DOHH2 (cell line): ENCODE data around the gene UGT2A1.
"Not testable (repeated sequence)": the region's sequence is repeated elsewhere in the genome, so short reads cannot be mapped to it uniquely, and the experiment has no call there.

Experiments
- H3F3A ChIP-seq: fragments of 200-600 bp; sonication (generic), shearing (Covaris generic); 2 replicates; pipeline ENCODE4 v1.6.0; 2016; ENCODE audit warnings: antibody characterized with exemption, mild to moderate bottlenecking; ENCODE audit not compliant: control insufficient read depth, insufficient read depth
- H3K27ac ChIP-seq: fragments of 200-600 bp; sonication (generic); 2 replicates; pipeline ENCODE4 v1.5.1; 2014; ENCODE audit warnings: low read depth, mild to moderate bottlenecking, low read length, moderate library complexity
- H3K27me3 ChIP-seq: fragments of 200-600 bp; sonication (generic); 2 replicates; pipeline ENCODE4 v1.6.1; 2014; ENCODE audit warnings: mild to moderate bottlenecking, low read length, mixed read lengths; ENCODE audit not compliant: control insufficient read depth
- H3K36me3 ChIP-seq: fragments of 200-600 bp; sonication (generic); 2 replicates; pipeline ENCODE4 v1.6.1; 2014; ENCODE audit warnings: mild to moderate bottlenecking, low read length, moderate library complexity, mixed read lengths; ENCODE audit not compliant: control insufficient read depth
- H3K4me1 ChIP-seq: fragments of 200-600 bp; sonication (generic); 2 replicates; pipeline ENCODE4 v1.6.1; 2014; ENCODE audit warnings: mild to moderate bottlenecking, low read length, mixed read lengths; ENCODE audit not compliant: control insufficient read depth
- H3K4me2 ChIP-seq: fragments of 200-600 bp; sonication (generic); 2 replicates; pipeline ENCODE4 v1.6.0; 2014; ENCODE audit warnings: mild to moderate bottlenecking, low read length, moderate library complexity
- H3K4me3 ChIP-seq: fragments of 200-600 bp; sonication (generic); 2 replicates; pipeline ENCODE4 v1.5.1; 2014; ENCODE audit warnings: mild to moderate bottlenecking, low read length, mixed read lengths
- H3K79me2 ChIP-seq: fragments of 200-600 bp; sonication (generic); 2 replicates; pipeline ENCODE4 v1.6.1; 2014; ENCODE audit warnings: mild to moderate bottlenecking, low read length, mixed read lengths; ENCODE audit not compliant: control insufficient read depth
- H3K9me2 ChIP-seq: fragments of 200-600 bp; sonication (generic); replicated peaks from 2 replicates; pipeline ENCODE4 v1.6.1; 2014; ENCODE audit warnings: mild to moderate bottlenecking, low read length, mixed read lengths; ENCODE audit not compliant: control insufficient read depth
- H3K9me3 ChIP-seq: fragments of 200-600 bp; sonication (generic); 2 replicates; pipeline ENCODE4 v1.6.1; 2014; ENCODE audit warnings: antibody characterized with exemption, low read length, mixed read lengths; ENCODE audit not compliant: control insufficient read depth, insufficient read depth
- H4K20me1 ChIP-seq: fragments of 200-600 bp; sonication (generic); 2 replicates; pipeline ENCODE4 v1.6.0; 2014; ENCODE audit warnings: low read depth, mild to moderate bottlenecking, antibody characterized with exemption, low read length, moderate library complexity; ENCODE audit not compliant: control insufficient read depth, insufficient read depth
- CTCF ChIP-seq: fragments of 200-600 bp; sonication (generic); IDR thresholded peaks from one replicate; pipeline ENCODE4 v1.5.1; 2014; ENCODE audit warnings: antibody characterized with exemption, mild to moderate bottlenecking, low read depth, low read length; ENCODE audit not compliant: poor library complexity, severe bottlenecking
- EZH2phosphoT487 ChIP-seq: fragments of 200-600 bp; sonication (generic); IDR thresholded peaks from 2 replicates; pipeline ENCODE4 v1.6.1; 2017; ENCODE audit warnings: borderline replicate concordance, mild to moderate bottlenecking, antibody characterized with exemption, low read length, moderate library complexity, mixed read lengths

UGT2A1 gene

DNA sequence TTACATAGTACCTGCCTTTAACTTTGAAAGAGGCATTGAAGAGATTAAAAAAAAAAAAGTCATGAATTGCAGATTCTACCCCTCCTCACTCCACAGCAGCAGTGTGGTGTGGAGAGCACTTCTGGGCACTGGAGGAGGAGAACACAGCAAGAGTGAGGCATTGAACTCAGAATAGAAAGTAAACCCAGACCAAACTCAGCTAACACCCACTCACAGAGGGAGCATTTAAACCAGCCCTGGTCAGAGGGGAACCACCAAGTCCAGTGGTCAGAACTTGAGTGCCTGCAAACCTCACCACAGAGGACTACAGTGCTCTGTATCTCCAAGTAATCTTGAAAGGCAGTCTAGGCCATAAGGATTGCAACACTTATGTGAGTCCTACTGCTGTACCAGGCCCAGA lies 15.6 kb upstream of the UGT2A1 start:
- Histone ChIP-seq H3K4me3 (no peak overlapping the region), H3K79me2 (no peaks in the 10 kb centered on the region), H3K9me2 (no peaks in the 10 kb centered on the region), H4K20me1 (no peaks in the 10 kb centered on the region), H3F3A (no peaks in the 10 kb centered on the region), H3K4me2 (no peak overlapping the region), H3K4me1 (no peaks in the 10 kb centered on the region), H3K27me3 (no peaks in the 10 kb centered on the region), H3K27ac (no peak overlapping the region), H3K9me3 (no peaks in the 10 kb centered on the region), H3K36me3 (no peaks in the 10 kb centered on the region)
- TF ChIP-seq EZH2phosphoT487: no peak
- no peak for TF ChIP-seq CTCF

- not testable (repeated sequence) for H3K4me3 ChIP-seq, H3K27ac ChIP-seq, H3K4me2 ChIP-seq, H3K4me1 ChIP-seq, H3F3A ChIP-seq, H4K20me1 ChIP-seq, H3K36me3 ChIP-seq, H3K9me2 ChIP-seq, H3K27me3 ChIP-seq, H3K79me2 ChIP-seq, H3K9me3 ChIP-seq
Observed at GRCh38 chr4:69664009-69664408, 11.0 kb upstream of the UGT2A1 start.

- not testable (repeated sequence) for H3F3A ChIP-seq, H3K4me1 ChIP-seq, H4K20me1 ChIP-seq, H3K9me2 ChIP-seq, H3K4me2 ChIP-seq, H3K79me2 ChIP-seq, H3K27ac ChIP-seq, H3K27me3 ChIP-seq, H3K36me3 ChIP-seq, H3K9me3 ChIP-seq, H3K4me3 ChIP-seq
Observed at GRCh38 chr4:69661130-69661803, 8.2 kb upstream of the UGT2A1 start.

DNA sequence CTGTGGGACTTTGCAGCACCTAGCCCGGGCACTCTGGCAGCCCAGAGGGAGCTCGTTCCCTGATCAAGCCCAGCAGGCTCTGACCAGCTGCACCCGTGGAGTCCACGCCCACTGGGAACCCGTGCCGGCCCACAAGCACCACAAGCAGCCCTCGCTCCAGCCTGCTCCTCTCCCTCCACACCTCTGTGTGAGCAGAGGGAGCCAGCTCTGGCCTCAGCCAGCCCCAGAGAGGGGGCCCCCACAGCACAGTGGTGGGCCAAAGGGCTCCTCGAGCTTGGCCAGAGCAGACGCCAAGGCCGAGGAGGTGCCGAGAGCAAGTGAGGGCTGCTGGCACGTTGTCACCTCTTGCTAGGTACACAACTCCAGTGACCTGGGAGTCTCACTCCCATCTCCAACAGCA lies 5.1 kb upstream of the UGT2A1 start:
- H3K79me2 ChIP-seq: no peaks in the 10 kb centered on the region
- H3K27ac ChIP-seq: no peak overlapping the region
- H3K27me3 ChIP-seq: no peaks in the 10 kb centered on the region
- no peaks in the 10 kb centered on the region for H3K9me2 ChIP-seq
- no peaks in the 10 kb centered on the region for H3K4me1 ChIP-seq
- H3K9me3 ChIP-seq: no peaks in the 10 kb centered on the region
- no peaks in the 10 kb centered on the region for H4K20me1 ChIP-seq
- no peak overlapping the region for H3K4me2 ChIP-seq
- no peaks in the 10 kb centered on the region for H3F3A ChIP-seq
- no peaks in the 10 kb centered on the region for H3K36me3 ChIP-seq
- H3K4me3 ChIP-seq: no peak overlapping the region
- TF ChIP-seq CTCF (no peak), EZH2phosphoT487 (no peak)
